ENCODE measurements around the gene NINL.
"Not testable (repeated sequence)": the region's sequence is repeated elsewhere in the genome, so short reads cannot be mapped to it uniquely, and the experiment has no call there.

DNA sequence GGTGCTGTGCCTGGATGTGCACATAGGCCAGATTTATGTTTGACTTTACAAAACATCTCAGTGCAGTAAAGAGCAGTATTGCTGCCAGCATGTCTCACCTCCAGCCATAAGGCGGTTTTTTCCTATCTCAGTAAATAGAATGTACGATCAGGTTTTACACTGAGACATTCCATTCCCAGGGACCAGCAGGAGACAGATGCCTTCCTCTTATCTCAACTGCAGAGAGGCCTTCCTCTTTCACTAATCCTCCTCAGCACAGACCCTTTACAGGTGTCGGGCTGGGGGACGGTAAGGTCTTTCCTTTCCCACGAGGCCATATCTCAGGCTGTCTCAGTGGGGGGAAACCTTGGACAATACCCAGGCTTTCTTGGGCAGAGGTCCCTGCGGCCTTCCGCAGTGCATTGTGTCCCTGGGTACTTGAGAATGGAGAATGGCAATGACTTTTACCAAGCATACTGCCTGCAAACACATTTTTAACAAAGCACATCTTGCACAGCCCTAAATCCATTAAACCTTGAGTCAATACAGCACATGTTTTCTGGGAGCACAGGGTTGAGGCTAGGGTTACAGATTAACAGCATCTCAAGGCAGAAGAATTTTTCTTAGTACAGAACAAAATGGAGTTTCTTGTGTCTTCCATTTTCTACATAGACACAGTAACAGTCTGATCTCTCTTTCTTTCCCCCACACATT lies 34.5 kb downstream of the NINL start:
- TF ChIP-seq, protein P1, sequence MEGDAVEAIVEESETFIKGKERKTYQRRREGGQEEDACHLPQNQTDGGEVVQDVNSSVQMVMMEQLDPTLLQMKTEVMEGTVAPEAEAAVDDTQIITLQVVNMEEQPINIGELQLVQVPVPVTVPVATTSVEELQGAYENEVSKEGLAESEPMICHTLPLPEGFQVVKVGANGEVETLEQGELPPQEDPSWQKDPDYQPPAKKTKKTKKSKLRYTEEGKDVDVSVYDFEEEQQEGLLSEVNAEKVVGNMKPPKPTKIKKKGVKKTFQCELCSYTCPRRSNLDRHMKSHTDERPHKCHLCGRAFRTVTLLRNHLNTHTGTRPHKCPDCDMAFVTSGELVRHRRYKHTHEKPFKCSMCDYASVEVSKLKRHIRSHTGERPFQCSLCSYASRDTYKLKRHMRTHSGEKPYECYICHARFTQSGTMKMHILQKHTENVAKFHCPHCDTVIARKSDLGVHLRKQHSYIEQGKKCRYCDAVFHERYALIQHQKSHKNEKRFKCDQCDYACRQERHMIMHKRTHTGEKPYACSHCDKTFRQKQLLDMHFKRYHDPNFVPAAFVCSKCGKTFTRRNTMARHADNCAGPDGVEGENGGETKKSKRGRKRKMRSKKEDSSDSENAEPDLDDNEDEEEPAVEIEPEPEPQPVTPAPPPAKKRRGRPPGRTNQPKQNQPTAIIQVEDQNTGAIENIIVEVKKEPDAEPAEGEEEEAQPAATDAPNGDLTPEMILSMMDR (IDR thresholded peaks at IDR 0.05; ENCODE audit: insufficient read depth, low read length) = not testable (repeated sequence)
- not testable (repeated sequence) for TF ChIP-seq POLR2AphosphoS5 (IDR thresholded peaks at IDR 0.05; ENCODE audit: low read depth)
- TF ChIP-seq, protein P2, sequence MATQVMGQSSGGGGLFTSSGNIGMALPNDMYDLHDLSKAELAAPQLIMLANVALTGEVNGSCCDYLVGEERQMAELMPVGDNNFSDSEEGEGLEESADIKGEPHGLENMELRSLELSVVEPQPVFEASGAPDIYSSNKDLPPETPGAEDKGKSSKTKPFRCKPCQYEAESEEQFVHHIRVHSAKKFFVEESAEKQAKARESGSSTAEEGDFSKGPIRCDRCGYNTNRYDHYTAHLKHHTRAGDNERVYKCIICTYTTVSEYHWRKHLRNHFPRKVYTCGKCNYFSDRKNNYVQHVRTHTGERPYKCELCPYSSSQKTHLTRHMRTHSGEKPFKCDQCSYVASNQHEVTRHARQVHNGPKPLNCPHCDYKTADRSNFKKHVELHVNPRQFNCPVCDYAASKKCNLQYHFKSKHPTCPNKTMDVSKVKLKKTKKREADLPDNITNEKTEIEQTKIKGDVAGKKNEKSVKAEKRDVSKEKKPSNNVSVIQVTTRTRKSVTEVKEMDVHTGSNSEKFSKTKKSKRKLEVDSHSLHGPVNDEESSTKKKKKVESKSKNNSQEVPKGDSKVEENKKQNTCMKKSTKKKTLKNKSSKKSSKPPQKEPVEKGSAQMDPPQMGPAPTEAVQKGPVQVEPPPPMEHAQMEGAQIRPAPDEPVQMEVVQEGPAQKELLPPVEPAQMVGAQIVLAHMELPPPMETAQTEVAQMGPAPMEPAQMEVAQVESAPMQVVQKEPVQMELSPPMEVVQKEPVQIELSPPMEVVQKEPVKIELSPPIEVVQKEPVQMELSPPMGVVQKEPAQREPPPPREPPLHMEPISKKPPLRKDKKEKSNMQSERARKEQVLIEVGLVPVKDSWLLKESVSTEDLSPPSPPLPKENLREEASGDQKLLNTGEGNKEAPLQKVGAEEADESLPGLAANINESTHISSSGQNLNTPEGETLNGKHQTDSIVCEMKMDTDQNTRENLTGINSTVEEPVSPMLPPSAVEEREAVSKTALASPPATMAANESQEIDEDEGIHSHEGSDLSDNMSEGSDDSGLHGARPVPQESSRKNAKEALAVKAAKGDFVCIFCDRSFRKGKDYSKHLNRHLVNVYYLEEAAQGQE (IDR thresholded peaks at IDR 0.05; ENCODE audit: insufficient replicate concordance, low read depth) = not testable (repeated sequence)

Data from HL-60 (cell line).